GM12872 (cell line): ENCODE measurements around the gene SHISA9.

Source experiments
- TF ChIP-seq, protein P1 (sequence below): IDR thresholded peaks from 3 replicates; pipeline ENCODE4 v1.5.1; 2011; ENCODE audit warnings: low read depth, mild to moderate bottlenecking, low read length, moderate library complexity; ENCODE audit not compliant: insufficient read depth

SHISA9 gene

DNA sequence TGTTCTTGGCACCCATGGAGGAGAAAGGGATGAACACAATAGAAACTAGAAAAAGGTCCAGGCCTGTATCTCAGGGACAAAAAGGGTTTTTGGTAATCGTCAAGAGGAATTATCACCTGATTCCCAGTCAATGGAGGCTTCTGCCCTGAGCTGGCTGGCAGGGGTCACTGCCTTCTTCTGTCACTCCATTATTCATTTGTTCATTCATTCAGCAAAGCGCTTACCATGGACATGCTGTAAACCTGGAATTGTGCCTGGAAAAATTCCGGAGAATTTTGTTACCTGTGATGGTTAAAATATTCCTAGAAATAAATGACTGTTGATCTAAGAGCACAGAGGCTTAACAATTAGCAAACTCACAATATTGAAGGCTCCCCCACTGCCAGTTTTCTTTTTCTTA, 212.3 kb downstream of the SHISA9 start:
- TF ChIP-seq, protein P1, sequence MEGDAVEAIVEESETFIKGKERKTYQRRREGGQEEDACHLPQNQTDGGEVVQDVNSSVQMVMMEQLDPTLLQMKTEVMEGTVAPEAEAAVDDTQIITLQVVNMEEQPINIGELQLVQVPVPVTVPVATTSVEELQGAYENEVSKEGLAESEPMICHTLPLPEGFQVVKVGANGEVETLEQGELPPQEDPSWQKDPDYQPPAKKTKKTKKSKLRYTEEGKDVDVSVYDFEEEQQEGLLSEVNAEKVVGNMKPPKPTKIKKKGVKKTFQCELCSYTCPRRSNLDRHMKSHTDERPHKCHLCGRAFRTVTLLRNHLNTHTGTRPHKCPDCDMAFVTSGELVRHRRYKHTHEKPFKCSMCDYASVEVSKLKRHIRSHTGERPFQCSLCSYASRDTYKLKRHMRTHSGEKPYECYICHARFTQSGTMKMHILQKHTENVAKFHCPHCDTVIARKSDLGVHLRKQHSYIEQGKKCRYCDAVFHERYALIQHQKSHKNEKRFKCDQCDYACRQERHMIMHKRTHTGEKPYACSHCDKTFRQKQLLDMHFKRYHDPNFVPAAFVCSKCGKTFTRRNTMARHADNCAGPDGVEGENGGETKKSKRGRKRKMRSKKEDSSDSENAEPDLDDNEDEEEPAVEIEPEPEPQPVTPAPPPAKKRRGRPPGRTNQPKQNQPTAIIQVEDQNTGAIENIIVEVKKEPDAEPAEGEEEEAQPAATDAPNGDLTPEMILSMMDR: no peak

DNA sequence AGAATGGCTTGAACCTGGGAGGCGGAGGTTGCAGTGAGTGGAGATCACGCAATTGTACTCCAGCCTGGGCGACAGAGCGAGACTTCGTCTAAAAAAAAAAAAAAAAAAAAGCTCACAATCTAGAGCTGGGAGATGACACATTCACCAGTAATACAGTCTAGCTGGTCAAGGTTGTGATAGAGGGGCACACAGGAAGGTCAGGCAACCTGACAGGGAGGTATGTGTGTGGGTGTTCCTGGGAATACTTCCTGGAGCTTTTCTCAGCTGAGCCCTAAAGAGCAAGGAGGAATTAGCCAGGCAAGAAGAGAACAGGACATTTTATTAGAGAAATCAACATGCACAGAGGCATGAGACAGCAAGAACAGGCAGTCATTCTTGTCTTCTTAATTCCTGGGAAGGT, 216.7 kb downstream of the SHISA9 start:
- TF ChIP-seq, protein P1: no peak

DNA sequence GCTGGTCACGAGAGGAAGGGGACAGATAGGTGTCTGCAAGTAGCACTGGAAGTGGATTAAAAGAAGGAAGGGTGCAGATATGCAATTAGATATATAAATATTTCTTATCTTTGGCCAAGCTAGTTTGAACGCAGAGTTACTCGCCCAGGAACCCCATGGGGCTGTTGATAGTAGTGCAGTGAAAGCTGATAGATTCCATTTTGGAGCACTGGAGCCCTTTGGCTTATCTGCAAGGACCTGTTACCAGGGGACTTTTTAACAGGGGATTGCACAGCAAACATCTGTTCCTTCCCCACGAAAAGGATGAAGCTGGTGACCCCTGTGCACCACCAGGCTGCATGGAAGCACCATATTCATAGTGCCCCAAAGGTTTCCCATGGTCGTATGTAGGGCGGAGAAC, 218.7 kb downstream of the SHISA9 start:
- TF ChIP-seq, protein P1: no peak

DNA sequence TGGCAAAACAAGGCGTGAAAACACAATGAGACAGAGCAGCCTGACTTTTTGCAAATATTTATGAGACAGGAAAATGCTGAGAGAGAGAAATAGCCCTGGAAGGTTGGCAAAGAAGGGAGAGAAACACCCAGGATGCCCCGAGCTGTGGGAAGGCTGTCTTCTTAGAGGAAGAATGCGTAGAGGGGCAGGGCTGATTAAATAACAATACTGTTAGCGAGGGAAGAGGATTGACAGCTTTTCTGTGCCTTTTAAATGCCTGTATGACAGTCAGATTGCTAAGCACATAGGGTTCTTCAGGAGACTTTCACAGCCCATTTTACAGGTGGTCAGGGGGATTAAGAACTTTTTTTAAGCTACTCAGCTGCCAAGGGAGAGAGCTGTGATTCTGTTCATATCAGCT, 219.2 kb downstream of the SHISA9 start:
- TF ChIP-seq, protein P1: no peak

DNA sequence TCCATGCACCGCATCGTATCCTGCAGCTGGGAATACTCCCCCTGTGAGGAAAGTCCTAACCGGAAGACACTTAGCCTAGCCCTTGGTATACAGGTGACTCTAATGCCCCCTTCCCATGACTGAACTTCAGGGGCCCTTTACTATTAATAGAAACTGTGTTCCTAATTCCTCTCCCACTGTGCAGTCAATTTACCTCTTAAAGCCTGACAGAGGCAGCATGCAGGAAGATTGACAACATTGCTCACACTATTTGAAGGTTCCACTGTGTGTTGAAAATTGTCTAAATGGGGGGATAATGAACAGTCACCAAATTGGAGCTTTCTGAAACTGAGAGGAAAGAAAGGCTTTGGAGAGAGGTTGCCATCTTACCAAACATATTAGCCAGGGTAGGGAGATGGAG, 222.6 kb downstream of the SHISA9 start:
- TF ChIP-seq, protein P1: no peak

DNA sequence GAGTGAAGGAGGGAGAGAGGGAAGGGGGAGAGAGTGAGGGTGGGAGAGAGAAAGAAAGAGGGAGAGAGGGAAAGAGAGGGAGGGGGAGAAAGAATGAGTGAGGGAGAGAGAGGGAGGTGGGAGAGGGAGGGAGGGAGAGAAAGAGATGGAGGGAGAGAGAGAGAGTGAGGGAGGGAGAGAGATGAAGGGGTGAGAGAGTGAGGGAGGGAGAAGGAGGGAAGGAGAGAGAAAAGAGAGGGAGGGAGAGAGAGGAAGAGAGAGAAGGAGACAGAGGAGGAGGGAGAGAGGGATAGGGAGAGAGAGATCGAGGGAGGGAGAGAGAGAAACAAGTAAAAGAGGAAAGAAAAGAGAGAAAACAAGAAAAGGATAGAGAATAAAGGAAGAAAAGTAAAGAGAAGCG, 225.7 kb downstream of the SHISA9 start:
- TF ChIP-seq, protein P1: no peak

DNA sequence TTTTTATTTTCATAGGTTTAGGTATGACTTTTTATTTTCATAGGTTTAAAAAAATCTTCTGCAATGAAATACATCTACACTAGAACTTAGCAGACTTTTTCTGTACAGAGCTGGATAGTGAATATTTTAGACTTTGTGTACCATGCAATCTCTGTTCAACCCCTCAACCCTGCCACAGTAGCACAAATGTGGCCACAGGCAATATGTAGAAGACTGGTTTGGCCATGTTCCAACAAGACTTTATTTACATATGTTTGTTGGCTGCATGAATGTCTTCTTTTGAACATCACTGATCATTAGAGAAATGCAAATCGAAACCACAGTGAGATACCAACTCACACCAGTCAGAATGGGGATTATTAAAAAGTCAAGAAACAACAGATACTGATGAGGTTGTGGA, 229.2 kb downstream of the SHISA9 start:
- TF ChIP-seq, protein P1: no peak

DNA sequence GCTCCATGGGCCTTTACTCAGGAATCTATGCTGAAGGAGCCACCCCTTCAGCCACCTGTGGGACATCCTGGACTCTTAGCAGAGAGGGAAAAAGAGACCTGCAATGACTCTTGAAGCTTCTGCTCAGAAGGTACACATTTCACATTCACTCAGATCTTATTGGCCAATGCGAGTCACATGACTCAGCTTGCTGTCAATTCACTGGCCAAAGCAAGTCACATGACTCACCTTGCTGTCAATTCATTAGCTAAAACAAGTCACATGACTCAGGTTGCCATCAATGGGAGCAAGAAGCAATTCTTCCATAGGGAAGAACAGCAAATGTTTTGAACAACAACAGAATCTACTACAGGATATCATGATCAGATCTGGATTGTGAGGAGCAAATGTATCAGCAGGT, 233.4 kb downstream of the SHISA9 start:
- TF ChIP-seq, protein P1: no peak
